ENCODE measurements around the gene ADAMTS16. TPM values are rescaled to one million over a fixed set of nuclear protein-coding genes. Genes with fewer than 3 reads are reported as not detected.

The ADAMTS16 gene
- total and polyA plus RNA-seq, 9 of the 15 experiments (the other 6 are each of a cell fraction or from before 2014, with no cell fraction given): not detected

DNA sequence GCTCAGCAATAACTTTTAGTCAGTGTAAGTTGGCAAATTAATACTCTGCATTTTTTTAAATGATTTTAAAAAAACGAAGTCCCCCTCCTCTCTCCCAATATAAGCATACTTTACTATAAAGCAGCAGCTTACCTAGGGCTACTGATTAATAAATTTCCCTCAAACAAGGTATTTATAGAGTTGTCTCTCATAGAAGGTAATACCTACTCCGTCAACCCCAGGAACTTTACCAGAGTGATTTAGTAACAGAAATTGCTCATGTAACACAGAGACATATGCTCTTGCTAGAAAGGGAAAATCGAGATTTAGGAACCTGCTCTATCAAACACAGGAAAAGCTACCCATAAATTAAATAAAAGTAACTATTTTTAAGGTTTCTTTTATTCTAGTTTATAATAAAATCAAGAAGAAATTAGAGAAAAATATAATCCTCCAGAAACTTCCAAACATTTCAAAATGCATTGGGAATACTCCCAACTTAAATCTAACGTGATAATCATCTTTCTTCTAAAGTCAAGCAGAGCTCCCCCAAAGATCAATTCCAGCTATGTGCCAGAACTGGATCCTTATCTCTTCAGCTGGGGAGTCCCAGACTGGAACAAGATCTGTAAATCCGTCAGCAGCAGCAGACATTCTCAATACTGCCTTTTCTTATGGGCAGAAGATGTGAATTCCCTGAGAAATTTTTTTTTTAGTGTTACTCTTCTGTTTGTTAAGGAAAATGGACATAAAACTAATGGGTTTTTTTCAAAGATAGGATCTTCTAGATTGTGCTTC is 69.6 kb downstream of the ADAMTS16 start:
- POLR2A ChIA-PET: no interaction called here
- CTCF ChIA-PET (ENCODE audit: low intra/inter-chr PET ratio): no interaction called here

DNA sequence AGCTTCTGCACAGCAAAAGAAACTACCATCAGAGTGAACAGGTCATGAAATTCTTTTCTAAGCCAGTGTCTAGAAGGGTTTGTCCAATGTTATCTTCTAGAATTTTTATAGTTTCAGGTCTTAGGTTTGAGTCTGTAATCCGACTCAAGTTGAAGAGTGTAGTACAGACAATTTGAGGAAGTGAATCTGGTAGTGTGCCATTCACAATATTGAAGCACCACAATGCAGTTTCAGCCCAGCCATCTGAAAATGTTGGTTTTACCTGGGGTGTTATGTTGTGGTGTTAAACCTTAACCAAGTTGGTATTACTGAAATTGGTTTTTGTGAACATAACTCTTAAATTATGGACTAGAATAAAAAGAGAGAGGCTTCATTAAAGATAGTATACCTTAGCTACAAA is 77.2 kb downstream of the ADAMTS16 start:
- no peak overlapping the region for H2AFZ ChIP-seq (ENCODE audit: low read depth, low read length)
- peaks cover 0 to 12% of the 10 kb centered on the region in 2 experiments; a peak in 2 of 5 replicates for H3K27me3 ChIP-seq (ENCODE audit: control insufficient read depth in 2 of 2, insufficient read depth in 2 of 2, low read length in 2 of 2)
- in situ Hi-C loops (cut with MboI): no loop called here
- H3K4me1 ChIP-seq (replicated peaks in 1 of 2; ENCODE audit: control insufficient read depth in 2 of 2, insufficient read depth in 2 of 2, low read length in 2 of 2): no peaks in the 10 kb centered on the region
- no peak overlapping the region for H3K4me3 ChIP-seq
- no peaks in the 10 kb centered on the region for H3K36me3 ChIP-seq (ENCODE audit: control insufficient read depth, insufficient read depth, low read length)
- WGBS (ENCODE audit: insufficient coverage, low coverage, missing lambda C conversion rate): 0% methylated on average over 1 of the region's 1 CpG
- H3K27ac ChIP-seq (ENCODE audit: extremely low read depth, low read depth, low read length): no peak overlapping the region
- no peak overlapping the region for H3K4me2 ChIP-seq (ENCODE audit: insufficient read depth, low read length)
- DNase-seq (ENCODE audit: extremely low read depth in 1 of 4, low spot score in 3 of 4) (no peak), FAIRE-seq (no peak), ATAC-seq (no peak)
- BruUV-seq (replicated peaks): no TSS peak
- H3K9ac ChIP-seq (ENCODE audit: insufficient read depth in 1 of 2, low read depth in 2 of 2, low read length in 2 of 2): no peak overlapping the region
- intact Hi-C loops (cut with micrococcal nuclease): no loop called here
- TF ChIP-seq RBM34 (IDR thresholded peaks at IDR 0.05; ENCODE audit: borderline replicate concordance, insufficient read depth, low read length): no peak
- TF ChIP-seq, protein P1, sequence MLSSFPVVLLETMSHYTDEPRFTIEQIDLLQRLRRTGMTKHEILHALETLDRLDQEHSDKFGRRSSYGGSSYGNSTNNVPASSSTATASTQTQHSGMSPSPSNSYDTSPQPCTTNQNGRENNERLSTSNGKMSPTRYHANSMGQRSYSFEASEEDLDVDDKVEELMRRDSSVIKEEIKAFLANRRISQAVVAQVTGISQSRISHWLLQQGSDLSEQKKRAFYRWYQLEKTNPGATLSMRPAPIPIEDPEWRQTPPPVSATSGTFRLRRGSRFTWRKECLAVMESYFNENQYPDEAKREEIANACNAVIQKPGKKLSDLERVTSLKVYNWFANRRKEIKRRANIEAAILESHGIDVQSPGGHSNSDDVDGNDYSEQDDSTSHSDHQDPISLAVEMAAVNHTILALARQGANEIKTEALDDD (IDR thresholded peaks at IDR 0.05): no peak
- TF ChIP-seq NCOA4 (IDR thresholded peaks at IDR 0.05; ENCODE audit: partially characterized antibody): no peak
- no peak for TF ChIP-seq ZNF239 (CRISPR knock-in tag; IDR thresholded peaks at IDR 0.05)
- CTCF ChIA-PET (ENCODE audit: low intra/inter-chr PET ratio): no interaction called here
- no peaks in the 10 kb centered on the region for H3K9me1 ChIP-seq (ENCODE audit: control insufficient read depth, insufficient read depth, low read length)
- POLR2A ChIA-PET: no interaction called here
- no peaks in the 10 kb centered on the region for H3K9me3 ChIP-seq (replicated peaks; ENCODE audit: control insufficient read depth, insufficient read depth, low read depth, low read length)
- no peaks in the 10 kb centered on the region for H4K20me1 ChIP-seq (replicated peaks; ENCODE audit: control insufficient read depth, insufficient read depth, low read length)
- no peaks in the 10 kb centered on the region for H3K79me2 ChIP-seq (ENCODE audit: control insufficient read depth, insufficient read depth, low read length)

More for the DNA sequence above, 69.6 kb downstream of the ADAMTS16 start:
- Histone ChIP-seq H3K27me3 (ENCODE audit: control insufficient read depth in 2 of 2, insufficient read depth in 2 of 2, low read length in 2 of 2) (no peaks in the 10 kb centered on the region), H3K36me3 (ENCODE audit: control insufficient read depth, insufficient read depth, low read length) (no peaks in the 10 kb centered on the region), H3K79me2 (ENCODE audit: control insufficient read depth, insufficient read depth, low read length) (no peaks in the 10 kb centered on the region), H3K4me2 (ENCODE audit: insufficient read depth, low read length) (no peak overlapping the region), H3K27ac (ENCODE audit: extremely low read depth, low read depth, low read length) (no peak overlapping the region), H4K20me1 (replicated peaks; ENCODE audit: control insufficient read depth, insufficient read depth, low read length) (no peaks in the 10 kb centered on the region), H3K4me1 (replicated peaks in 1 of 2; ENCODE audit: control insufficient read depth in 2 of 2, insufficient read depth in 2 of 2, low read length in 2 of 2) (no peaks in the 10 kb centered on the region), H3K9ac (ENCODE audit: insufficient read depth in 1 of 2, low read depth in 2 of 2, low read length in 2 of 2) (no peak overlapping the region), H2AFZ (ENCODE audit: low read depth, low read length) (no peak overlapping the region), H3K9me1 (ENCODE audit: control insufficient read depth, insufficient read depth, low read length) (no peaks in the 10 kb centered on the region), H3K9me3 (replicated peaks; ENCODE audit: control insufficient read depth, insufficient read depth, low read depth, low read length) (no peaks in the 10 kb centered on the region), H3K4me3 (no peak overlapping the region)
- ATAC-seq: no peak
- intact Hi-C loops (cut with micrococcal nuclease) (no loop called here), in situ Hi-C loops (cut with MboI) (no loop called here)
- no peak for TF ChIP-seq HSF4 (CRISPR knock-in tag; IDR thresholded peaks at IDR 0.05; ENCODE audit: borderline replicate concordance)
- TF ChIP-seq SNRNP70 (optimal IDR thresholded peaks at IDR 0.05; ENCODE audit: low read depth, low read length): no peak
- no peak for TF ChIP-seq ZNF263 (CRISPR knock-in tag; IDR thresholded peaks at IDR 0.05; ENCODE audit: borderline replicate concordance)
- TF ChIP-seq ZNF79 (CRISPR knock-in tag; IDR thresholded peaks at IDR 0.05; ENCODE audit: low read depth): no peak
- FAIRE-seq: no peak
- no peak for DNase-seq (ENCODE audit: extremely low read depth in 1 of 4, low spot score in 3 of 4)
- no TSS peak for BruUV-seq (replicated peaks)
- 1% methylated on average over 5 of the region's 5 CpGs for WGBS (ENCODE audit: insufficient coverage, low coverage, missing lambda C conversion rate)
